A673 (cell line): Measurements from ENCODE around the gene KRT8. TPM values are rescaled to one million over a fixed set of nuclear protein-coding genes. Genes with fewer than 3 reads are reported as not detected.

ENCODE experiments used
- BruUV-seq: library from RNA; stranded (reverse); fragments of 400-500 nt; replicated peaks from 2 replicates; lab custom pipeline; 2021; lab: Mats Ljungman, UMichigan
- CTCF ChIA-PET: fragments of 300-600 bp; sonication (Branson Sonifier 250); formaldehyde crosslinking; loops from one replicate; lab custom pipeline; 2022; ENCODE audit warnings: antibody characterized with exemption; lab: Charles Lee
- POLR2A ChIA-PET: fragments of 300-600 bp; sonication (Branson Sonifier 250); formaldehyde crosslinking; loops from one replicate; lab custom pipeline; 2022; ENCODE audit warnings: antibody characterized with exemption; ENCODE audit not compliant: low non-redundant PET; lab: Charles Lee
- DNase-seq: peaks from one replicate; pipeline ENCODE4 v3.0.0-alpha.2; 2015; ENCODE audit warnings: low spot score
- H3K27ac ChIP-seq: fragments of 200-600 bp; sonication (generic); 2 replicates; pipeline ENCODE4 v1.5.1; 2016; ENCODE audit warnings: mixed run types, low read depth, mild to moderate bottlenecking, mixed read lengths, antibody characterized with exemption, low read length; ENCODE audit not compliant: poor library complexity, severe bottlenecking
- H3K27me3 ChIP-seq: fragments of 200-600 bp; sonication (generic); replicated peaks from 2 replicates; pipeline ENCODE4 v1.6.1; 2017; ENCODE audit warnings: mixed run types, low read depth, mild to moderate bottlenecking, mixed read lengths, antibody characterized with exemption, low read length; ENCODE audit not compliant: insufficient read depth, poor library complexity
- H3K36me3 ChIP-seq: fragments of 200-600 bp; sonication (generic); 2 replicates; pipeline ENCODE4 v1.6.1; 2016; ENCODE audit warnings: mixed run types, mild to moderate bottlenecking, mixed read lengths, antibody characterized with exemption, low read length; ENCODE audit not compliant: insufficient read depth, poor library complexity, severe bottlenecking
- H3K4me1 ChIP-seq: fragments of 200-600 bp; sonication (generic); 2 replicates; pipeline ENCODE4 v1.6.1; 2017; ENCODE audit warnings: mixed run types, mild to moderate bottlenecking, mixed read lengths, antibody characterized with exemption, low read length; ENCODE audit not compliant: insufficient read depth, poor library complexity, severe bottlenecking
- H3K4me3 ChIP-seq: fragments of 200-600 bp; sonication (generic); 2 replicates; pipeline ENCODE4 v1.5.1; 2016; ENCODE audit warnings: low read depth, mixed run types, mild to moderate bottlenecking, mixed read lengths, low read length; ENCODE audit not compliant: poor library complexity, severe bottlenecking
- H3K9me3 ChIP-seq: fragments of 200-600 bp; sonication (generic); 2 replicates; pipeline ENCODE4 v1.6.1; 2016; ENCODE audit warnings: mixed run types, low read depth, mild to moderate bottlenecking, mixed read lengths, antibody characterized with exemption, low read length; ENCODE audit not compliant: poor library complexity, severe bottlenecking
- EZH2 ChIP-seq: fragments of 200-600 bp; sonication (generic); IDR thresholded peaks from 2 replicates; pipeline ENCODE4 v1.6.1; 2017; ENCODE audit warnings: borderline replicate concordance, low read depth, mild to moderate bottlenecking, mixed read lengths, antibody characterized with exemption, low read length; ENCODE audit not compliant: poor library complexity, severe bottlenecking
- intact Hi-C: fragments of 100-400 bp; cut with micrococcal nuclease; formaldehyde crosslinking; loops from one replicate; pipeline ENCODE4 v1.10.0; 2022; ENCODE audit not compliant: unreplicated experiment
- total RNA-seq: library from RNA; stranded (reverse); gene quantifications from 2 replicates; pipeline ENCODE4 v1.2.3, GENCODE V29; 2021
- TF ChIP-seq, protein P1 (sequence below): fragments of 300-800, 200-600 bp; sonication (generic); conservative IDR thresholded peaks from 2 replicates; pipeline ENCODE4 v1.5.1; 2017; ENCODE audit warnings: low read depth, mild to moderate bottlenecking, antibody characterized with exemption, low read length, moderate library complexity, mixed read lengths

The KRT8 gene
- total RNA-seq, 1 experiment from 2014 or later = 15.4 TPM

DNA sequence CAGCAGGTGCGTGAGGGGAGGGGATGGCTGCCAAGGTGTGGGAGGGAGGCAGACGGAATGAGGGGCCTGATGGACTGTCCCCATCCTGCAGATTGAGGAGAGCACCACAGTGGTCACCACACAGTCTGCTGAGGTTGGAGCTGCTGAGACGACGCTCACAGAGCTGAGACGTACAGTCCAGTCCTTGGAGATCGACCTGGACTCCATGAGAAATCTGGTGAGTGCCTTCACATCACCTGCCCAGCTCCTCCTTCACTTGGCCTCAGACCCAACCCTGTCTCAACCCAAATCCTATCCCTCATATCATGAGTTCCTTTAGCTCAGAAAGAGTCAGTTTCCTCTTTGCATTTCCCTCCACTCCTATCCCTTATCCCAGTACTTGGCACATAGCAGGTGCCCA, 46.8 kb upstream of the KRT8 start:
- no TSS peak for BruUV-seq
- Histone ChIP-seq H3K4me1 (peaks cover 11% of the 10 kb centered on the region), H3K27ac (no peak overlapping the region), H3K4me3 (no peak overlapping the region), H3K36me3 (peaks cover 7% of the 10 kb centered on the region), H3K27me3 (no peaks in the 10 kb centered on the region), H3K9me3 (no peaks in the 10 kb centered on the region)
- ChIA-PET POLR2A (no interaction called here), CTCF (no interaction called here)
- no peak for DNase-seq
- intact Hi-C loops = no loop called here
- TF ChIP-seq EZH2 = no peak
- TF ChIP-seq, protein P1, sequence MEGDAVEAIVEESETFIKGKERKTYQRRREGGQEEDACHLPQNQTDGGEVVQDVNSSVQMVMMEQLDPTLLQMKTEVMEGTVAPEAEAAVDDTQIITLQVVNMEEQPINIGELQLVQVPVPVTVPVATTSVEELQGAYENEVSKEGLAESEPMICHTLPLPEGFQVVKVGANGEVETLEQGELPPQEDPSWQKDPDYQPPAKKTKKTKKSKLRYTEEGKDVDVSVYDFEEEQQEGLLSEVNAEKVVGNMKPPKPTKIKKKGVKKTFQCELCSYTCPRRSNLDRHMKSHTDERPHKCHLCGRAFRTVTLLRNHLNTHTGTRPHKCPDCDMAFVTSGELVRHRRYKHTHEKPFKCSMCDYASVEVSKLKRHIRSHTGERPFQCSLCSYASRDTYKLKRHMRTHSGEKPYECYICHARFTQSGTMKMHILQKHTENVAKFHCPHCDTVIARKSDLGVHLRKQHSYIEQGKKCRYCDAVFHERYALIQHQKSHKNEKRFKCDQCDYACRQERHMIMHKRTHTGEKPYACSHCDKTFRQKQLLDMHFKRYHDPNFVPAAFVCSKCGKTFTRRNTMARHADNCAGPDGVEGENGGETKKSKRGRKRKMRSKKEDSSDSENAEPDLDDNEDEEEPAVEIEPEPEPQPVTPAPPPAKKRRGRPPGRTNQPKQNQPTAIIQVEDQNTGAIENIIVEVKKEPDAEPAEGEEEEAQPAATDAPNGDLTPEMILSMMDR = no peak

DNA sequence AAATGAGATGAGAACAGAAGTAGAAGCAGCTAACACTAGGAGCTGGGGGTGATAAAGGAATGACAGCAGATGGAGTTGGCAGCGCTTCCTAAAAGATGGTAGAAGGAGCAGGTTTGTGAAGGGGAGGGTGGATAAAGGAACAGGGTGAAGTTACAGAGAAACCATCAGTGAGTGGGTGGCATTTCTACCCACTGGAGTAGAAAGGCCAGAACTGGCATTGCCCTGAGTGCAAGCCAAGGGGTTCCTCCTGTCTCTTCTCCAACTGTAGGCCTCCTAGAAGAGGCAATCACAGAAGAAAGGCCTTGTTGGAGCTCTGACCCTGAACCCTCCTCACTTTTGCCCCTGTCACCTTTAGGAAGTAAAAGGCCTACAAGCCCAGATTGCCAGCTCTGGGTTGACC, 46.2 kb upstream of the KRT8 start:
- Histone ChIP-seq H3K27ac (no peak overlapping the region), H3K9me3 (no peaks in the 10 kb centered on the region), H3K36me3 (peaks cover 7% of the 10 kb centered on the region), H3K4me3 (peak overlapping the region; percentile 54), H3K4me1 (peaks cover 16% of the 10 kb centered on the region), H3K27me3 (no peaks in the 10 kb centered on the region)
- BruUV-seq = no TSS peak
- TF ChIP-seq, protein P1 = no peak
- TF ChIP-seq EZH2 = no peak
- intact Hi-C loops = no loop called here
- CTCF ChIA-PET = no interaction called here
- POLR2A ChIA-PET = no interaction called here
- DNase-seq = no peak

DNA sequence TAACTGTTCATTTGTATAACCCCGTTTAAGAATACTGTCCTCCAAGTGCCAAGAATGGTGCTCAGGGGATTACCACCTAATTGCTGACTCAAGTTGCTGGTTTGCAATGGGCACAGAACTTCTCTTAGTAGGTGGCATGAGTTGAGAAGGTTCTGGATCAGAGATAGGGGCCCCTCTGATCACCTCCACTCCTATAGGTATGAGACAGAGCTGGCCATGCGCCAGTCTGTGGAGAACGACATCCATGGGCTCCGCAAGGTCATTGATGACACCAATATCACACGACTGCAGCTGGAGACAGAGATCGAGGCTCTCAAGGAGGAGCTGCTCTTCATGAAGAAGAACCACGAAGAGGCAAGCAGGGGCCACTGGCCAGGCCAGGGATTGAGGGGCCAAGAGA, 45.7 kb upstream of the KRT8 start:
- TF ChIP-seq, protein P1 = no peak
- TF ChIP-seq EZH2 = no peak
- peaks cover 22% of the 10 kb centered on the region for H3K4me1 ChIP-seq
- H3K36me3 ChIP-seq = peaks cover 7% of the 10 kb centered on the region
- no peak for DNase-seq
- intact Hi-C loops = no loop called here
- H3K4me3 ChIP-seq = peak overlapping the region; percentile 54
- BruUV-seq = no TSS peak
- POLR2A ChIA-PET = no interaction called here
- no peaks in the 10 kb centered on the region for H3K9me3 ChIP-seq
- no peaks in the 10 kb centered on the region for H3K27me3 ChIP-seq
- peak overlapping the region; percentile 75 for H3K27ac ChIP-seq
- CTCF ChIA-PET = no interaction called here
